HepG2 (cell line): ENCODE measurements around the gene DOCK9. TPM values are rescaled to one million over a fixed set of nuclear protein-coding genes. Genes with fewer than 3 reads are reported as not detected.

Experiments used
- ATAC-seq: fragments of 200-7000 bp; cut with Tn5 transposase; 3 replicates; pipeline ENCODE4 v1.9.1; 2020; ENCODE audit warnings: mild to moderate bottlenecking, moderate library complexity
- BruUV-seq: library from RNA; stranded (reverse); fragments of 400-500 nt; replicated peaks from 2 replicates; lab custom pipeline; 2021; lab: Mats Ljungman, UMichigan
- CTCF ChIA-PET: fragments of 300-600 bp; formaldehyde crosslinking; extraction: SDS; loops from one replicate; lab custom pipeline; 2021; ENCODE audit warnings: low total read pairs, inconsistent platforms, low intra/inter-chr PET ratio; lab: Yijun Ruan, JAX
- POLR2A ChIA-PET: fragments of 350-600 bp; sonication (Branson Sonifier 250); formaldehyde crosslinking; loops from one replicate; lab custom pipeline; 2020; ENCODE audit warnings: antibody characterized with exemption, inconsistent platforms; lab: Yijun Ruan, JAX
- DNase-seq: peaks from one replicate; pipeline ENCODE4 v3.0.0-alpha.2; 2015; ENCODE audit warnings: low spot score
- FAIRE-seq: peaks from 3 replicates; lab custom pipeline; 2011; peaks lifted over from hg19 to GRCh38; lab: Jason Lieb, UNC
- H2AFZ ChIP-seq: one replicate; pipeline ENCODE4 v1.6.1; 2011; ENCODE audit warnings: low read length, inconsistent platforms
- H3K27ac ChIP-seq: fragments of 300-600 bp; 3 replicates; pipeline ENCODE4 v1.8.0; 2011; ENCODE audit warnings: mixed run types, mild to moderate bottlenecking, mixed read lengths, low read length, inconsistent platforms; ENCODE audit not compliant: insufficient read depth; ENCODE audit errors: extremely low read length
- H3K27me3 ChIP-seq, 2 experiments: fragments of 200-600 bp in 1 of 2; 2 replicates in 1 of 2; 3 replicates in 1 of 2; pipeline versions ENCODE4 v1.6.0 to v1.8.0; 2011; ENCODE audit warnings: low read length in 2 of 2, mild to moderate bottlenecking in 2 of 2, moderate library complexity in 2 of 2, inconsistent platforms in 1 of 2; ENCODE audit not compliant: insufficient read depth in 2 of 2, control insufficient read depth in 1 of 2
- H3K36me3 ChIP-seq, 2 experiments: fragments of 200-600 bp in 1 of 2; replicated peaks in 1 of 2; 2 replicates in 1 of 2; 3 replicates in 1 of 2; pipeline versions ENCODE4 v1.5.1 to v1.8.0; 2011; ENCODE audit warnings: low read length in 2 of 2, inconsistent platforms in 1 of 2; ENCODE audit not compliant: insufficient read depth in 2 of 2, control insufficient read depth in 1 of 2
- H3K4me1 ChIP-seq: 2 replicates; pipeline ENCODE4 v1.5.1; 2012; ENCODE audit warnings: low read length, inconsistent platforms; ENCODE audit not compliant: insufficient read depth
- H3K4me2 ChIP-seq: 2 replicates; pipeline ENCODE4 v1.6.0; 2011; ENCODE audit warnings: low read depth, low read length, inconsistent platforms
- H3K4me3 ChIP-seq, 3 experiments: fragments of 200-600 bp in 1 of 3; sonication (generic), shearing (Covaris generic) in 1 of 3; replicated peaks in 1 of 3; 2 replicates each; pipeline ENCODE4 v1.5.1; 2011 to 2016; ENCODE audit warnings: low read length in 3 of 3, inconsistent platforms in 2 of 3, low read depth in 2 of 3, mild to moderate bottlenecking in 2 of 3, control low read depth in 1 of 3, mixed read lengths in 1 of 3; ENCODE audit not compliant: insufficient read depth in 1 of 3
- H3K79me2 ChIP-seq: one replicate; pipeline ENCODE4 v1.6.1; 2011; ENCODE audit warnings: low read length, inconsistent platforms; ENCODE audit not compliant: insufficient read depth
- H3K9ac ChIP-seq: 2 replicates; pipeline ENCODE4 v1.6.0; 2011; ENCODE audit warnings: mild to moderate bottlenecking, low read depth, low read length, inconsistent platforms; ENCODE audit not compliant: insufficient read depth
- H3K9me3 ChIP-seq: 2 replicates; pipeline ENCODE4 v1.5.1; 2012; ENCODE audit warnings: mild to moderate bottlenecking, low read length
- H4K20me1 ChIP-seq: 2 replicates; pipeline ENCODE4 v1.6.0; 2011; ENCODE audit warnings: inconsistent platforms, mild to moderate bottlenecking, low read length, moderate library complexity; ENCODE audit not compliant: insufficient read depth
- BORCS8-MEF2B ChIP-seq: sonication (generic); formaldehyde crosslinking; IDR thresholded peaks from 2 replicates; pipeline ENCODE4 v1.8.0; 2022; ENCODE audit warnings: mild to moderate bottlenecking, missing genetic modification reagents
- DR1 ChIP-seq: sonication (generic); formaldehyde crosslinking; IDR thresholded peaks from 2 replicates; pipeline ENCODE4 v1.8.0; 2021; ENCODE audit warnings: mild to moderate bottlenecking, missing genetic modification reagents, inconsistent platforms
- RARG ChIP-seq: sonication (generic); formaldehyde crosslinking; IDR thresholded peaks from 2 replicates; pipeline ENCODE4 v1.4.0; 2020; ENCODE audit warnings: low read depth, mild to moderate bottlenecking, missing genetic modification reagents
- REXO4 ChIP-seq: sonication (generic); formaldehyde crosslinking; IDR thresholded peaks from 2 replicates; pipeline ENCODE4 v1.8.0; 2022; ENCODE audit warnings: missing genetic modification reagents, mild to moderate bottlenecking, borderline replicate concordance
- SIN3A ChIP-seq: IDR thresholded peaks from 2 replicates; pipeline ENCODE4 v1.6.1; 2011; ENCODE audit warnings: low read depth, mild to moderate bottlenecking, control low read depth, low read length, borderline replicate concordance
- TEAD2 ChIP-seq: sonication (generic); formaldehyde crosslinking; IDR thresholded peaks from 2 replicates; pipeline ENCODE4 v1.9.0; 2021; ENCODE audit warnings: missing genetic modification reagents
- ZNF136 ChIP-seq: sonication (generic); formaldehyde crosslinking; IDR thresholded peaks from 2 replicates; pipeline ENCODE4 v1.8.1; 2022; ENCODE audit warnings: low read depth, mild to moderate bottlenecking, moderate library complexity, missing genetic modification reagents
- ZNF331 ChIP-seq: sonication (generic); formaldehyde crosslinking; IDR thresholded peaks from 2 replicates; pipeline ENCODE4 v1.4.0; 2020; ENCODE audit warnings: missing genetic modification reagents
- ZNF451 ChIP-seq: sonication (generic); formaldehyde crosslinking; IDR thresholded peaks from 2 replicates; pipeline ENCODE4 v1.5.0; 2020; ENCODE audit warnings: mild to moderate bottlenecking, missing genetic modification reagents
- ZNF703 ChIP-seq: sonication (generic); formaldehyde crosslinking; IDR thresholded peaks from 2 replicates; pipeline ENCODE4 v1.5.1; 2020; ENCODE audit warnings: missing genetic modification reagents, mild to moderate bottlenecking, moderate library complexity, borderline replicate concordance
- WGBS: methylation state at CpG from one replicate; pipeline ENCODE4 v1.1.6; 2017; ENCODE audit warnings: low lambda C conversion rate; 5-methylcytosine and 5-hydroxymethylcytosine counted together
- in situ Hi-C: cut with HindIII; loops from 2 replicates; pipeline ENCODE4 v1.10.0; 2017; ENCODE audit warnings: low pct_unique_long_range_greater_than_20kb; ENCODE audit not compliant: extremely low pct_ligation_motif_present
- intact Hi-C: fragments of 100-400 bp; cut with micrococcal nuclease; formaldehyde crosslinking; loops from one replicate; pipeline ENCODE4 v1.10.0; 2022; ENCODE audit not compliant: unreplicated experiment
- polyA plus RNA-seq, 8 experiments: library from polyadenylated mRNA; depleted of rRNA in 3 of 8; stranded (reverse) in 7 of 8; unstranded in 1 of 8; fragments of >200 nt; fragmentation: Illumina TruSeq in 4 of 8; extraction: Trizol in 4 of 8; gene quantifications; 2 replicates each; pipeline versions ENCODE4 v1.2.1 to v1.2.3, GENCODE V29; 2011 to 2016; ENCODE audit warnings: low read depth in 4 of 8, missing spikeins in 1 of 8, mixed read lengths in 1 of 8; ENCODE audit not compliant: insufficient read depth in 1 of 8
- total RNA-seq, 5 experiments: library from RNA; depleted of rRNA; stranded (reverse); fragments of >200 nt; fragmentation: Illumina TruSeq; extraction: Trizol; gene quantifications; 2 replicates each; pipeline ENCODE4 v1.2.3, GENCODE V29; 2016; ENCODE audit warnings: low read depth in 1 of 5
- TF ChIP-seq, protein P1 (sequence below): sonication (generic); formaldehyde crosslinking; IDR thresholded peaks from 2 replicates; pipeline ENCODE4 v1.5.0; 2020; ENCODE audit warnings: missing genetic modification reagents
- TF ChIP-seq, protein P2 (sequence below): sonication (generic); formaldehyde crosslinking; IDR thresholded peaks from 2 replicates; pipeline ENCODE4 v1.8.0; 2022; ENCODE audit warnings: mild to moderate bottlenecking, missing genetic modification reagents
- TF ChIP-seq, protein P3 (sequence below): sonication (generic); formaldehyde crosslinking; conservative IDR thresholded peaks from 2 replicates; pipeline ENCODE4 v1.5.0; 2020; ENCODE audit warnings: missing genetic modification reagents

The DOCK9 gene
- total and polyA plus RNA-seq, 2 of the 13 experiments (the other 11 are each of a cell fraction or from before 2014, with no cell fraction given): 0.44 to 0.97 TPM

DNA sequence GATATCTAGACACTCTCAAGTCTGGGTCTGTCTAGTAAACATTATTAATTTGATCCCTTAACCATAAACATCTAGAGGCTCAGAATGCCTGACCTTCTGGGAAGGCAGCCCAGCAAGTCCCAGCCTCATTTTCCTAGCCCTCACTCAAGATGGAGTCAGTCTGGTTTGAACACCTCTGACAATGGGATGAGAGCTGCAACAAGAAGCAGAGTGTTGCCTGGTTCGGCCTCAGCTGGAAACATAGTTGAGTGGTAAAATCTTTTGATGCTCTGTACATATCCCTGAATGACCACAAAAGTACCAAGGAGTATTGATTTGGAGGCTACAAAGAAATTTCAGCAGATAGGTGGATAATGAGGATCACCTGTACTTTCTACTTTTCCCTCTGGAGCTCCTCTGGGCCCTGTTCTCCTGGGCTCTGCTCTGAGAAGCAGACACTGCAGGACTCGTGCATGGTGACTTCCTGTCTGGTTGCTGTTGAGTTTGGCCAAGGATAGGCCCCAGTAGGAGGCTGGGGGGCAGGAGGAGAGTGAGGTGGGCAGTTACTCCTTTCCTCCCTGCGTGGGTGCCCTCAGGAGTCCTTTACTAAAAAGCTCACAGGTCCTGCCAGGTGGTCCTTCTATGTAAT is 157.0 kb downstream of the DOCK9 start:
- Histone ChIP-seq H3K79me2 (no peaks in the 10 kb centered on the region), H3K27ac (no peak overlapping the region), H3K9ac (no peak overlapping the region), H3K27me3 (no peaks in the 10 kb centered on the region), H3K9me3 (no peaks in the 10 kb centered on the region), H2AFZ (peak overlapping the region; percentile 90), H4K20me1 (no peaks in the 10 kb centered on the region), H3K4me3 (no peak overlapping the region), H3K4me1 (peaks cover 27% of the 10 kb centered on the region), H3K36me3 (no peaks in the 10 kb centered on the region), H3K4me2 (peak overlapping the region; percentile 59)
- in situ Hi-C loops: no loop called here
- TF ChIP-seq ZNF331: no peak
- TF ChIP-seq REXO4 (CRISPR knock-in tag): no peak
- TF ChIP-seq ZNF136 (CRISPR knock-in tag): no peak
- TF ChIP-seq ZNF451 (CRISPR knock-in tag): no peak
- no peak for TF ChIP-seq DR1
- CTCF ChIA-PET: no interaction called here
- WGBS: 64% methylated on average over 2 of the region's 3 CpGs
- BruUV-seq: no TSS peak
- POLR2A ChIA-PET: no interaction called here
- DNase-seq (no peak), ATAC-seq (peak; percentile 64), FAIRE-seq (no peak)
- intact Hi-C loops: no loop called here

DNA sequence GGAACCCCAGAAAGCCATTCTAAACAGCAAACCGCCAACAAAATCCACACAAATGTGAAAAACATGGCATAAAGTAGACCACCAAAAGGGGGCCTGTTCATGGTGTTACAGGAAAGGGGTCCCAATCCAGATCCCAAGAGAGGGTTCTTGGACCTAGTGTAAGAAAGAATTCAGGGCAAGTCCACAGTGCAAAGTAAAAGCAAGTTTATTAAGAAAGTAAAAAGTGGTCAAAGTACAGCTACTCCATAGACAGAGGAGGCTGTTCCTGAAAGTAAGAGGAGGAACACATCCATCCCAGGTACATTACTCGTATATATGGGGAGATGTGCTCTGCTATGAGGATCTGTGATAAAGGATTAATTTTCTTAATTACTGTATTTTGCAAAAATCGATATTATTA is 157.6 kb downstream of the DOCK9 start:
- Histone ChIP-seq H3K27me3 (no peaks in the 10 kb centered on the region), H3K9me3 (no peaks in the 10 kb centered on the region), H3K9ac (no peak overlapping the region), H4K20me1 (no peaks in the 10 kb centered on the region), H3K4me1 (peaks cover 27% of the 10 kb centered on the region), H3K4me2 (no peak overlapping the region), H3K79me2 (no peaks in the 10 kb centered on the region), H3K27ac (no peak overlapping the region), H3K36me3 (no peaks in the 10 kb centered on the region), H3K4me3 (no peak overlapping the region), H2AFZ (no peak overlapping the region)
- ChIA-PET POLR2A (no interaction called here), CTCF (no interaction called here)
- no peak for DNase-seq
- WGBS: 85% methylated on average over 3 of the region's 3 CpGs
- BruUV-seq: no TSS peak
- FAIRE-seq: no peak
- TF ChIP-seq SIN3A: no peak
- TF ChIP-seq BORCS8-MEF2B (CRISPR knock-in tag): no peak
- TF ChIP-seq RARG: no peak
- TF ChIP-seq TEAD2 (CRISPR knock-in tag): no peak
- TF ChIP-seq, protein P1, sequence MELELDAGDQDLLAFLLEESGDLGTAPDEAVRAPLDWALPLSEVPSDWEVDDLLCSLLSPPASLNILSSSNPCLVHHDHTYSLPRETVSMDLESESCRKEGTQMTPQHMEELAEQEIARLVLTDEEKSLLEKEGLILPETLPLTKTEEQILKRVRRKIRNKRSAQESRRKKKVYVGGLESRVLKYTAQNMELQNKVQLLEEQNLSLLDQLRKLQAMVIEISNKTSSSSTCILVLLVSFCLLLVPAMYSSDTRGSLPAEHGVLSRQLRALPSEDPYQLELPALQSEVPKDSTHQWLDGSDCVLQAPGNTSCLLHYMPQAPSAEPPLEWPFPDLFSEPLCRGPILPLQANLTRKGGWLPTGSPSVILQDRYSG (CRISPR knock-in tag): no peak
- no peak for TF ChIP-seq ZNF703
- TF ChIP-seq, protein P2, sequence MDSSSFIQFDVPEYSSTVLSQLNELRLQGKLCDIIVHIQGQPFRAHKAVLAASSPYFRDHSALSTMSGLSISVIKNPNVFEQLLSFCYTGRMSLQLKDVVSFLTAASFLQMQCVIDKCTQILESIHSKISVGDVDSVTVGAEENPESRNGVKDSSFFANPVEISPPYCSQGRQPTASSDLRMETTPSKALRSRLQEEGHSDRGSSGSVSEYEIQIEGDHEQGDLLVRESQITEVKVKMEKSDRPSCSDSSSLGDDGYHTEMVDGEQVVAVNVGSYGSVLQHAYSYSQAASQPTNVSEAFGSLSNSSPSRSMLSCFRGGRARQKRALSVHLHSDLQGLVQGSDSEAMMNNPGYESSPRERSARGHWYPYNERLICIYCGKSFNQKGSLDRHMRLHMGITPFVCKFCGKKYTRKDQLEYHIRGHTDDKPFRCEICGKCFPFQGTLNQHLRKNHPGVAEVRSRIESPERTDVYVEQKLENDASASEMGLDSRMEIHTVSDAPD (CRISPR knock-in tag): no peak
- TF ChIP-seq, protein P3, sequence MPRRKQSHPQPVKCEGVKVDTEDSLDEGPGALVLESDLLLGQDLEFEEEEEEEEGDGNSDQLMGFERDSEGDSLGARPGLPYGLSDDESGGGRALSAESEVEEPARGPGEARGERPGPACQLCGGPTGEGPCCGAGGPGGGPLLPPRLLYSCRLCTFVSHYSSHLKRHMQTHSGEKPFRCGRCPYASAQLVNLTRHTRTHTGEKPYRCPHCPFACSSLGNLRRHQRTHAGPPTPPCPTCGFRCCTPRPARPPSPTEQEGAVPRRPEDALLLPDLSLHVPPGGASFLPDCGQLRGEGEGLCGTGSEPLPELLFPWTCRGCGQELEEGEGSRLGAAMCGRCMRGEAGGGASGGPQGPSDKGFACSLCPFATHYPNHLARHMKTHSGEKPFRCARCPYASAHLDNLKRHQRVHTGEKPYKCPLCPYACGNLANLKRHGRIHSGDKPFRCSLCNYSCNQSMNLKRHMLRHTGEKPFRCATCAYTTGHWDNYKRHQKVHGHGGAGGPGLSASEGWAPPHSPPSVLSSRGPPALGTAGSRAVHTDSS (CRISPR knock-in tag): no peak
- in situ Hi-C loops: no loop called here
- no peak for ATAC-seq
- intact Hi-C loops: no loop called here
